HG02798 (cell line): ENCODE results near the gene MGARP.
"Not testable (repeated sequence)": the region's sequence is repeated elsewhere in the genome, so short reads cannot be mapped to it uniquely, and the experiment has no call there.

Experiments used
- ATAC-seq: cut with Tn5 transposase; IDR thresholded peaks from one replicate; pipeline ENCODE4 v1.9.1; 2021; ENCODE audit warnings: mild to moderate bottlenecking; ENCODE audit not compliant: unreplicated experiment, poor library complexity

The MGARP gene

GRCh38 chr4:139279760-139280620 lies at the start of gene MGARP:
MGARP (minus strand) TSS chr4:139280225; CDS start chr4:139280158, 67 bp downstream.
- ATAC-seq, result peak; percentile 36

GRCh38 chr4:139329665-139330200 lies 49.7 kb upstream of the MGARP start:
- ATAC-seq, result no peak

GRCh38 chr4:139324620-139325019 lies 44.6 kb upstream of the MGARP start:
- ATAC-seq, result no peak

GRCh38 chr4:139322541-139322940 lies 42.5 kb upstream of the MGARP start:
- not testable (repeated sequence) for ATAC-seq

- ATAC-seq, result not testable (repeated sequence)
These were observed 42.0 kb upstream of the MGARP start for GRCh38 chr4:139322070-139322469.

GRCh38 chr4:139319571-139319970 lies 39.5 kb upstream of the MGARP start:
- no peak for ATAC-seq

- no peak for ATAC-seq
These were observed 37.6 kb upstream of the MGARP start for GRCh38 chr4:139317635-139318034.

- ATAC-seq, result no peak
These were observed 36.7 kb upstream of the MGARP start for GRCh38 chr4:139316733-139317132.

- ATAC-seq, result peak; percentile 68
These were observed 35.2 kb upstream of the MGARP start for GRCh38 chr4:139315221-139315675.

- ATAC-seq, result no peak
These were observed 34.2 kb upstream of the MGARP start for GRCh38 chr4:139314047-139314800.

- not testable (repeated sequence) for ATAC-seq
These were observed 33.4 kb upstream of the MGARP start for GRCh38 chr4:139313414-139313813.

GRCh38 chr4:139312552-139313332 lies 32.7 kb upstream of the MGARP start:
- ATAC-seq, result no peak

GRCh38 chr4:139311909-139312308 lies 31.9 kb upstream of the MGARP start:
- ATAC-seq, result no peak

- no peak for ATAC-seq
These were observed 24.9 kb upstream of the MGARP start for GRCh38 chr4:139304920-139305319.

- peak; percentile 34 for ATAC-seq
These were observed 22.0 kb upstream of the MGARP start, which contains the start of gene NDUFC1 for GRCh38 chr4:139301821-139302611. NDUFC1 (minus strand) TSS chr4:139302477; CDS start chr4:139295798, 6,679 bp downstream.

GRCh38 chr4:139301113-139301820 lies 21.2 kb upstream of the MGARP start, which contains the start of gene NAA15:
NAA15 (plus strand) TSS chr4:139301505; CDS start chr4:139301778, 273 bp downstream.
- peak; percentile 91 for ATAC-seq

- ATAC-seq, result peak; percentile 8
These were observed 20.5 kb upstream of the MGARP start for GRCh38 chr4:139300431-139301112.

- ATAC-seq, result no peak
These were observed 19.5 kb upstream of the MGARP start for GRCh38 chr4:139299536-139299935.
